GM23248 (cell line): ENCODE measurements around the gene PTPRD. TPM values are rescaled to one million over a fixed set of nuclear protein-coding genes. Genes with fewer than 3 reads are reported as not detected.
"Not testable (repeated sequence)": the region's sequence is repeated elsewhere in the genome, so short reads cannot be mapped to it uniquely, and the experiment has no call there.

Experiments used
- DNase-seq: peaks from one replicate; pipeline ENCODE4 v3.0.0-alpha.2; 2015
- H2AFZ ChIP-seq: fragments of 200-600 bp; sonication (generic); 2 replicates; pipeline ENCODE4 v1.6.1; 2016; ENCODE audit warnings: antibody characterized with exemption
- H3F3A ChIP-seq: fragments of 200-600 bp; sonication (generic); 2 replicates; pipeline ENCODE4 v1.6.1; 2016; ENCODE audit warnings: mild to moderate bottlenecking, antibody characterized with exemption, mixed run types; ENCODE audit not compliant: insufficient read depth
- H3K27ac ChIP-seq: fragments of 200-600 bp; sonication (generic); 2 replicates; pipeline ENCODE4 v1.5.1; 2016; ENCODE audit warnings: mild to moderate bottlenecking
- H3K27me3 ChIP-seq: fragments of 200-600 bp; sonication (generic); replicated peaks from 2 replicates; pipeline ENCODE4 v1.6.1; 2016; ENCODE audit warnings: mild to moderate bottlenecking; ENCODE audit not compliant: insufficient read depth
- H3K36me3 ChIP-seq: fragments of 200-600 bp; sonication (generic); 2 replicates; pipeline ENCODE4 v1.6.1; 2016; ENCODE audit warnings: low read depth, mild to moderate bottlenecking
- H3K4me1 ChIP-seq: fragments of 200-600 bp; sonication (generic); 2 replicates; pipeline ENCODE4 v1.6.1; 2016; ENCODE audit warnings: mild to moderate bottlenecking; ENCODE audit not compliant: insufficient read depth
- H3K4me2 ChIP-seq: fragments of 200-600 bp; sonication (generic); one replicate; pipeline ENCODE4 v1.6.1; 2016; ENCODE audit warnings: mild to moderate bottlenecking; ENCODE audit not compliant: unreplicated experiment
- H3K4me3 ChIP-seq: fragments of 200-600 bp; sonication (generic); 2 replicates; pipeline ENCODE4 v1.5.1; 2016; ENCODE audit warnings: mild to moderate bottlenecking
- H3K79me2 ChIP-seq: fragments of 200-600 bp; sonication (generic); 2 replicates; pipeline ENCODE4 v1.6.1; 2016; ENCODE audit warnings: mild to moderate bottlenecking; ENCODE audit not compliant: insufficient read depth
- H3K9ac ChIP-seq: fragments of 200-600 bp; sonication (generic); 2 replicates; pipeline ENCODE4 v1.6.1; 2016; ENCODE audit warnings: mild to moderate bottlenecking
- H3K9me2 ChIP-seq: fragments of 200-600 bp; sonication (generic); 2 replicates; pipeline ENCODE4 v1.6.1; 2016; ENCODE audit warnings: mixed run types, mild to moderate bottlenecking, moderate library complexity; ENCODE audit not compliant: insufficient read depth
- H3K9me3 ChIP-seq: fragments of 200-600 bp; sonication (generic); one replicate; pipeline ENCODE4 v1.6.1; 2017; ENCODE audit warnings: low read depth
- H4K20me1 ChIP-seq: fragments of 200-600 bp; sonication (generic); 2 replicates; pipeline ENCODE4 v1.6.0; 2016; ENCODE audit not compliant: insufficient read depth
- EZH2 ChIP-seq: fragments of 200-600 bp; sonication (generic); IDR thresholded peaks from 2 replicates; pipeline ENCODE4 v1.6.1; 2018; ENCODE audit warnings: antibody characterized with exemption, mild to moderate bottlenecking; ENCODE audit not compliant: insufficient read depth, poor library complexity, severe bottlenecking
- EZH2phosphoT487 ChIP-seq: fragments of 200-600 bp; sonication (generic); IDR thresholded peaks from 2 replicates; pipeline ENCODE4 v1.6.1; 2018; ENCODE audit warnings: antibody characterized with exemption, moderate library complexity, mild to moderate bottlenecking, low read depth; ENCODE audit not compliant: insufficient read depth
- WGBS, 2 experiments: methylation state at CpG; one replicate each; pipeline ENCODE4 v1.1.6; 2015 to 2017; ENCODE audit warnings: low lambda C conversion rate in 2 of 2, low coverage in 1 of 2; ENCODE audit errors: missing lambda C conversion rate in 2 of 2; 5-methylcytosine and 5-hydroxymethylcytosine counted together
- in situ Hi-C: fragments of 300-500 bp; cut with MboI; formaldehyde crosslinking; loops from 2 replicates; pipeline ENCODE4 v1.15.0; 2020
- polyA plus RNA-seq: library from polyadenylated mRNA; unstranded; fragments of >200 nt; fragmentation: Nextera tagmentation; extraction: Ambion mirVana; gene quantifications from 2 replicates; pipeline ENCODE4 v1.2.1, GENCODE V29; 2016
- total RNA-seq: library from RNA; depleted of rRNA; stranded (reverse); fragments of >200 nt; shearing (Covaris generic); gene quantifications from 2 replicates; pipeline ENCODE4 v1.2.3, GENCODE V29; 2014

PTPRD gene
- total and polyA plus RNA-seq, 2 experiments from 2014 or later, result 0.05 TPM; not detected in 1

DNA sequence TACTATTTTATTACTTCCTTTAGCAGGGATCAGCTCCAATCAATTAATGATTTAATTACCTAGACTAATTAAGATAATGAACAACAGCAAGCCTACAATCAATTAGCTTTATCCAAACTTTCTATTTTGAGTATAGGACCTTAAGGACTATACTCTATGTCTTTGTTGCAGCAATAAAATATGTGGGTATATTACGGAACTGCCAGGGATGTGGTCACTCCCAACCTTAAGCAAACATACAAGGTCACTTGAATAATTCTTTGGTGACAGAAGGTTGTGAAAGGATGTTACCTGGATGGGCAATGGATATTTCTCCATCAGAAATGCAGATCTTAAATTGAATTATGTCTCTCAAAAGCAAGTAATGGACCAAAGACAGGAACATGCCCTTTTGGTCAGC is 1905.8 kb downstream of the PTPRD start:
- no peak for DNase-seq
- no peaks in the 10 kb centered on the region for H3K36me3 ChIP-seq
- no peak overlapping the region for H3K4me3 ChIP-seq
- no peaks in the 10 kb centered on the region for H3K4me1 ChIP-seq
- H3K9me3 ChIP-seq, result no peaks in the 10 kb centered on the region
- no peaks in the 10 kb centered on the region for H4K20me1 ChIP-seq
- 53 to 58% methylated on average over 1 of the region's 1 CpG for WGBS, 2 experiments
- no peak overlapping the region for H3K9ac ChIP-seq
- H3K27me3 ChIP-seq, result no peaks in the 10 kb centered on the region
- H3K4me2 ChIP-seq, result no peak overlapping the region
- no peak overlapping the region for H2AFZ ChIP-seq
- TF ChIP-seq EZH2 (no peak), EZH2phosphoT487 (no peak)
- in situ Hi-C loops, result no loop called here
- no peak overlapping the region for H3K27ac ChIP-seq
- no peaks in the 10 kb centered on the region for H3K79me2 ChIP-seq
- H3F3A ChIP-seq, result no peaks in the 10 kb centered on the region
- H3K9me2 ChIP-seq, result no peaks in the 10 kb centered on the region

DNA sequence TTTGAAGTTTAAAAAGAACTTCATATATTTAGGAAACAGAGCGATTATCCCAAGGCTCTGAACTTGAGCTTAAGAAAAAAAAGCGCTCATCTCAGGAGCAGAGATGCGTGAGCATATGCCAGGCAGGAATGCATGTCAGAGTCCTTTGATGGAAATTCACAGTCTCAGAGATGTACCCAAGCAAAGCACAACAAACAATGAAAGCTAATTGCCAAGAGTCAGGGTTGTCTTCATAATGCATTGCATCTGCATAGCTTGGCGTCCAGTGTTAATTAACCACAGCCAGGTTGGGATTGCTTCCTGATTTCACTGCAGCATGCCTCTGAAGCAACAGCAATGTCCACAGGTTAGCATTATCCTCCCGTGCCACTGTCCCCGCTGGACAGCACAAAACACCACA is 1906.3 kb downstream of the PTPRD start:
- no peaks in the 10 kb centered on the region for H3K9me2 ChIP-seq
- no peak for DNase-seq
- H3K9ac ChIP-seq, result no peak overlapping the region
- H4K20me1 ChIP-seq, result no peaks in the 10 kb centered on the region
- TF ChIP-seq EZH2, result no peak
- TF ChIP-seq EZH2phosphoT487, result no peak
- H3F3A ChIP-seq, result no peaks in the 10 kb centered on the region
- no peaks in the 10 kb centered on the region for H3K4me1 ChIP-seq
- 26 to 35% methylated on average over 6 of the region's 6 CpGs for WGBS, 2 experiments
- H3K79me2 ChIP-seq, result no peaks in the 10 kb centered on the region
- H3K9me3 ChIP-seq, result no peaks in the 10 kb centered on the region
- no peak overlapping the region for H3K4me3 ChIP-seq
- H2AFZ ChIP-seq, result no peak overlapping the region
- H3K27me3 ChIP-seq, result no peaks in the 10 kb centered on the region
- in situ Hi-C loops, result no loop called here
- H3K4me2 ChIP-seq, result no peak overlapping the region
- no peak overlapping the region for H3K27ac ChIP-seq
- no peaks in the 10 kb centered on the region for H3K36me3 ChIP-seq

DNA sequence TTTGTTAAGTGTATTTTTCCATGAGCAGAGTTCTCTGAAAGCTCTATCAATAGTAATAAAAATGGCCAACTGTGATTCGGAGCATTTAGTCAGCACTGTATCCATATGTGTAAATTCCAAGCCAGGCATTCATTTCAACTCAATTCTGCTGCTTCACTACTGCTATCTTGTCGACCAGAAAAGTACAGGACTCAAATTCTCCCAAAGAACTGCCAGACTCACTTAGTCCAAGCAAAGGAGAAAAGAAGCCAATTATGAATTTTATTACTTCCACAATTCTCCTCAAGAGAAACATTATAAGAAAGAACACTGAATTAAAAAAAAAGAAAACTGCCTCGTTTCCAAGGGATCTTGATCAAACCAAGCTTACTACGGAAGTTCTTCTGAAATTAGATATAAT is 1906.9 kb downstream of the PTPRD start:
- H3K79me2 ChIP-seq, result no peaks in the 10 kb centered on the region
- no peak for DNase-seq
- H3K27me3 ChIP-seq, result no peaks in the 10 kb centered on the region
- H3K9me2 ChIP-seq, result no peaks in the 10 kb centered on the region
- TF ChIP-seq EZH2phosphoT487 (no peak), EZH2 (no peak)
- H3K4me2 ChIP-seq, result no peak overlapping the region
- H3K4me1 ChIP-seq, result no peaks in the 10 kb centered on the region
- H3K9me3 ChIP-seq, result no peaks in the 10 kb centered on the region
- no peak overlapping the region for H3K9ac ChIP-seq
- no peak overlapping the region for H3K27ac ChIP-seq
- WGBS, 2 experiments, result 0 to 1% methylated on average over 4 of the region's 4 CpGs
- H3K4me3 ChIP-seq, result no peak overlapping the region
- H4K20me1 ChIP-seq, result no peaks in the 10 kb centered on the region
- H3F3A ChIP-seq, result no peaks in the 10 kb centered on the region
- in situ Hi-C loops, result no loop called here
- no peaks in the 10 kb centered on the region for H3K36me3 ChIP-seq
- H2AFZ ChIP-seq, result no peak overlapping the region

DNA sequence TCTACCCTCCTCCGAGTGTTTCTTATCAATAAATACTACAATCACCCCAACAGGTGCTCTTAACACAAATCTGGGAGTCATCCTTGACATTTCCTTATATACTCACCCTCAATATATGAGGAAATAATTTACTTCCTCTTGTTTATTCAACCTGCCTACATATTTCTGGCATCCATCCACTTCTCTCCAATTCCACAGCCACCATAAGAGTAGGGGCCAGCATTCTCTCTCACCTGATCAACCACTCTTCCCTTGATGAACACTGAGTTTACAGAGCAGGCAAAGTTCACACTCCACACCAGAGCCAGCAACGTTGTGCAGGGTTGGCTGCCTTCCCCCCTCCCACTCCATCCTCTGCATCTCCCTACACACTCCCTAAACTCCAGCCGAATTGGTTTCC is 1908.9 kb downstream of the PTPRD start:
- Histone ChIP-seq H3K9me2 (no peaks in the 10 kb centered on the region), H3K27ac (no peak overlapping the region), H4K20me1 (no peaks in the 10 kb centered on the region), H3K36me3 (no peaks in the 10 kb centered on the region), H3K9me3 (no peaks in the 10 kb centered on the region), H3K79me2 (no peaks in the 10 kb centered on the region), H3K27me3 (no peaks in the 10 kb centered on the region), H3K9ac (no peak overlapping the region), H2AFZ (no peak overlapping the region), H3F3A (no peaks in the 10 kb centered on the region), H3K4me1 (no peaks in the 10 kb centered on the region), H3K4me2 (no peak overlapping the region), H3K4me3 (no peak overlapping the region)
- WGBS, 2 experiments, result 26 to 30% methylated on average over 3 of the region's 3 CpGs
- in situ Hi-C loops, result no loop called here
- no peak for TF ChIP-seq EZH2
- no peak for TF ChIP-seq EZH2phosphoT487
- no peak for DNase-seq

DNA sequence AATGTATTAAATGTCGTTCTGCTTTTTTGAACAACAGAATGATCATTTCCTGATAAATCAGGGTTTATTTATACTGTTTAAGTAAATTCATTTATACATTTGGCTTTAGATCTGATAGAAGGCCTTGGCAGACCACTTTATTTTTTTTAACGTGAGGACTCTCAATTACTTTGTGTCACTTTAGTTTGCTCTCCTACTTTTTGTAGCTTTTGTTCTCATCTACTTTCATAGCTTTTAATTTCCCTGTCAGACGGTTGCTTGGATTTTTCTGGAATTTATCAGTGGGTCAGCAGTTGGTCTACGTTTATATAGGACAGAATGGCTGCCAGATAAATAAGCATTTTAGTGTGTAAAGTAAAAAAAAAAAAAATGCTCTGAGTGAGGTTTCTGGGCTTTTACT is 1910.9 kb downstream of the PTPRD start:
- DNase-seq, result no peak
- in situ Hi-C loops, result no loop called here
- no peaks in the 10 kb centered on the region for H3K79me2 ChIP-seq
- no peak overlapping the region for H3K4me2 ChIP-seq
- TF ChIP-seq EZH2, result no peak
- TF ChIP-seq EZH2phosphoT487, result no peak
- no peaks in the 10 kb centered on the region for H3K4me1 ChIP-seq
- no peaks in the 10 kb centered on the region for H3K9me2 ChIP-seq
- H3K9ac ChIP-seq, result no peak overlapping the region
- no peaks in the 10 kb centered on the region for H3K36me3 ChIP-seq
- no peak overlapping the region for H3K27ac ChIP-seq
- WGBS, 2 experiments, result 5 to 6% methylated on average over 4 of the region's 4 CpGs
- H3K9me3 ChIP-seq, result no peaks in the 10 kb centered on the region
- no peaks in the 10 kb centered on the region for H3K27me3 ChIP-seq
- no peak overlapping the region for H2AFZ ChIP-seq
- H4K20me1 ChIP-seq, result no peaks in the 10 kb centered on the region
- H3F3A ChIP-seq, result no peaks in the 10 kb centered on the region
- no peak overlapping the region for H3K4me3 ChIP-seq

DNA sequence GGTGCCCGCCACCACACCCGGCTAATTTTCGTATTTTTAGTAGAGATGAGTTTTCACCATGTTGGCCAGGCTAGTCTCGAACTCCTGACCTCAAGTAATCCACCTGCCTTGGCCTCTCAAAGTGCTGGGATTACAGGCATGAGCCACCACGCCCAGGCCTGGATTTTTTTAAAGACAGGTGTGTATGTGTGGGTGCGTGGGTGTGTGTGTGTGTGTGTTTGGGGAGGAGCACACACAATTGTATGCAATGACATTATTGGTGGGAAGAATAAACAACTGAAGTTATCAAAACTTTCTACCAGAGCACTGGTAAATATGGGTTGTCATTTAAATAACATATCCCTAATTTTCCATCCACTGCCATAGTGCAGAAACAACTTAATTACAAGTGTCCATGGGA is 1915.2 kb downstream of the PTPRD start:
- H2AFZ ChIP-seq, H3K9me3 ChIP-seq, DNase-seq, H3K79me2 ChIP-seq, H3F3A ChIP-seq, in situ Hi-C loops, H4K20me1 ChIP-seq, H3K4me2 ChIP-seq, H3K27me3 ChIP-seq, H3K27ac ChIP-seq, H3K4me3 ChIP-seq, H3K4me1 ChIP-seq, H3K9me2 ChIP-seq, H3K36me3 ChIP-seq, H3K9ac ChIP-seq: not testable (repeated sequence)
- 23 to 35% methylated on average over 6 of the region's 6 CpGs for WGBS, 2 experiments
